GM19324 (cell line): ENCODE data around the gene UCHL5.
"Not testable (repeated sequence)": the region's sequence is repeated elsewhere in the genome, so short reads cannot be mapped to it uniquely, and the experiment has no call there.

Experiments used
- ATAC-seq: cut with Tn5 transposase; IDR thresholded peaks from one replicate; pipeline ENCODE4 v1.9.1; 2021; ENCODE audit warnings: mild to moderate bottlenecking, moderate library complexity; ENCODE audit not compliant: unreplicated experiment, low FRiP score

UCHL5 gene

DNA sequence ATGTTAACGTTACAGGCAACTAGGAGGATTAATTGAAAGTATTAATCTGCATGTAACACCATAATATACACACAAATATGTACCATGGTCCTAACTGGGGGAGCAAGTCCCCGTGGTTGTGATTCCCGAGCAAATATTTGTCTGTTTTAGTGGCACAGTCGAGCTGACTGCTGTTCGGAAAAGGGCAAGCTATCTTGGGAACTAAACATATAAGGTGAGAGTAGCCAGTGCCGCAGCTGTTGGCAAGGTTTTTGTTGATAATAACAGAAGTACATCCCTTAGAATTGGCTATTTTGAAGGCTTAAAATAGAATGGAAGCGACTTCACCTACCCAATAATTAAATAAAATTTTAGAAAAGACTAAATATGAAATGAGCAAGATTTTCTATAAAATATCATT is 45.5 kb downstream of the UCHL5 start:
- ATAC-seq, result no peak

DNA sequence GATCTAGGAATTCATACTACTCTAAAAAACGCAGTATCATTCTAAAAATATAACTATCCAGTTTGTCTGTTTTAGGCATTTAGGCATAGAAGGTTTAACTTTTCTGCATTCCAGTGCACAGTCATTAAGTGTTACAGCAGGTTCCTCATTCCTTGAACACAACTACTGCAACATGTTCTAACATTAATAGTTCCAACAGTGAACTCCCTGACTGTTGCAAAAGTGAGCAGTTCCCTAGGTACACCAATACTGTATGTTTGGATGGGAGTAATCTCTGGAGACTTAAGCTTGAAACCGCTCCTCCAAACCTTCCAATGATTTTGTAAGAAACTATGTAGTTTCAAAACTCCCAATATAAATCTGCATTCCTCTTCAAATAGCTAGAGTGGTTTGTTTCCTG is 46.2 kb downstream of the UCHL5 start:
- ATAC-seq, result no peak

DNA sequence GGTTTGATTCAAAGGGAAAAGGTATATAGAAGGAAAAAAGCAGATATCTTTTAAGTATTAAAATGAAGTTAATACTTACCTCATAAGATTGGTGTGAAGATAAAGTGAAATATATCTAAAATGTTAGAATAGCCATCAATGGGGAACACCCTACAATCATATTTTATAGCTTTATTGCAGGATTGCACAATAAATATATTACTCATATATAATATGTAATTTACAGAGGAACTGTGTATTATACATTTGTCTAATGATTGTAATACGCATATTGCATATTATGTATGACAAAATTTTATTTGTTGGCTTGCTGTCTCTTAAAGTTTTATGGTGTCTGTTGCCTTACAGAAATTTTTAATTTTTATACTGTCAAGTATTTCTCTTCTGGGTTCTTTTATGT is 47.8 kb downstream of the UCHL5 start:
- no peak for ATAC-seq

DNA sequence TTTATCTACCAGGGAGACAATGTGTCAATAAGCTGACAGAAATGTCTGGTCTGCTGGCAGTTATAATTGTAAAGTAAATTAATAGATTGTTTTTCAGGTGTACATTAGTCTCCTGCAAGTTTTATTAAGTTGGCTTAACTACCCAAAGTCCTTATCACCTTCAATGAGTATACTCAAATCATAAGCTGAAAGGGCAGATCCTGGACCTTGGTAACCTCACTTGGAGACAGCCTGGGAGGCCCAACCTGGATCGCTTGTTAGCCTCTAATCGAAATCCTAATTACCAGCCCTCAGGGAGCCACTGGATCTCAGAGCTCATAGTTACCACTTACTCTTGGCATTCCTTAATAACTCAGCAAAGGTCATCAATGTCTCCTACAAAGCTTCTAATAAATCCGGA is 49.7 kb downstream of the UCHL5 start:
- no peak for ATAC-seq

DNA sequence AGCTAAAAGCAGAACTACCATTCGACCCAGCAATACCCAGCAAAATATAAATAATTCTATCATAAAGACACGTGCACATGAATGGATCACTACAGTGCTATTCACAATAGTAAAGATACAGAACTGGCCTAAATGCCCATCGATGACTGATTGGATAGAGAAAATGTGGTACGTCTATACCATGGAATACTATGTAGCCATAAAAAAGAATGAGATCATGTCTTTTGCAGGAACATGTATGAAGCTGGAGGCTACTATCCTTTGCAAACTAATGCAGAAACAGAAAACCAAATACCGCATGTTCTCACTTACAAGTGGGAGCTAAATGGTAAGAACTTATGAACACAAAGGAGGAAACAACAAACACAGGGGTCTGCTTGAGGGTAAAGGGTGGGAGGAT is 53.4 kb downstream of the UCHL5 start:
- ATAC-seq, result no peak

- no peak for ATAC-seq
Observed at GRCh38 chr1:192998536-192998935, 60.6 kb downstream of the UCHL5 start.

- no peak for ATAC-seq
Observed at GRCh38 chr1:192994141-192994540, 65.0 kb downstream of the UCHL5 start.

- no peak for ATAC-seq
Observed at GRCh38 chr1:192993426-192994085, 65.6 kb downstream of the UCHL5 start.

DNA sequence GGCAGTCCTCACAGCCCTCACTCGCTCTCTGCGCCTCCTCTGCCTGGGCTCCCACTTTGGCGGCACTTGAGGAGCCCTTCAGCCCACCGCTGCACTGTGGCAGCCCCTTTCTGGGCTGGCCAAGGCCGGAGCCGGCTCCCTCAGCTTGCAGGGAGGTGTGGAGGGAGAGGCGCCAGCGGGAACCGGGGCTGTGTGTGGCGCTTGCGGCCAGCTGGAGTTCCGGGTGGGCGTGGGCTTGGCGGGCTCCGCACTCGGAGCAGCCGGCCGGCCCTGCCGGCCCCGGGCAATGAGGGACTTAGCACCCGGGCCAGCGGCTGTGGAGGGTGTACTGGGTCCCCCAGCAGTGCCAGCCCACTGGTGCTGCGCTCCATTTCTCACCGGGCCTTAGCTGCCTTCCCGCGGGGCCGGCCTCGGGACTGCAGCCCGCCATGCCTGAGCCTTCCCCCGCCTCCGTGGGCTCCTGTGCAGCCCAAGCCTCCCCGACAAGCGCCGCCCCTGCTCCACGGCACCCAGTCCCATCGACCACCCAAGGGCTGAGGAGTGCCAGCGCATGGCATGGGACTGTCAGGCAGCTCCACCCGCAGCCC is 72.3 kb downstream of the UCHL5 start:
- not testable (repeated sequence) for ATAC-seq

GRCh38 chr1:192986110-192986747 is 72.9 kb downstream of the UCHL5 start:
- no peak for ATAC-seq

DNA sequence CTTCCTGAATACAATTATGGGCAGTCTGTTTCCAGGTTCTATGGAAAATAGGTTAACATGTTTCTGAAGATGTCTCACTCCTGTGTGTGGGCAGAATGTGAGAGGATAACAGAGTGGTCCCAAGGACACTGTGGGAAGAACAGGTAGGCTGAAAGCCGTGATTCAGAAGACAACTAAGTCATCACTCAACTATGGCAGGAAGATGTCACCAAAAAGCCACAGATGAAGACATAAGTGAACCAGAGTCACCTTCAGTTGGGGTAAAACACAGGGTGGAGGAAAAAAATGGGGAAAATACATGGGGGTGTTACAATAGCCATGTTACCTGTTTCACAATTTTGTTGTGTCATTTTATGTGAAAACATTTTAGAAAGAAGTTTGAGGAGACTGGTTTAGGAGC is 75.1 kb downstream of the UCHL5 start:
- ATAC-seq, result peak; percentile 18

GRCh38 chr1:192983349-192983980 is 75.7 kb downstream of the UCHL5 start:
- peak; percentile 88 for ATAC-seq

DNA sequence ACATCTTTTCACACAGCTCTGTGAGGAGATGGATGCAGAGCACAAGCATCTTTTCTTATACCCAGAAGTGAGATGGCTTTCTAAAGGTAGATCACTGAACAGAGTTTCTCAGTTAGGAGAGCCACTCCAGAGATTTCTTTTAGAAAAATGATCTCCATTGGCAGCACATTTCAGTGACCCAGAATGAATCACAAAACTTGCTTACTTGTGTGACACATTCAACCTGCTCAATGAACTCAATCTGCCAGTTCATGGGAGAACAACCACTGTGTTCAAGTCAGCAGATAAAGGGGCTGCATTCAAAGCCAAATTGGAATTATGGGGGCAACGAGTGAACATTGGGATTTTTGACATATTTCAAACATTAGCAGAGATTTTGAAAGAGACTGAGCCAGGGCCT is 78.3 kb downstream of the UCHL5 start:
- ATAC-seq, result no peak

GRCh38 chr1:192980334-192980733 is 78.8 kb downstream of the UCHL5 start:
- not testable (repeated sequence) for ATAC-seq

DNA sequence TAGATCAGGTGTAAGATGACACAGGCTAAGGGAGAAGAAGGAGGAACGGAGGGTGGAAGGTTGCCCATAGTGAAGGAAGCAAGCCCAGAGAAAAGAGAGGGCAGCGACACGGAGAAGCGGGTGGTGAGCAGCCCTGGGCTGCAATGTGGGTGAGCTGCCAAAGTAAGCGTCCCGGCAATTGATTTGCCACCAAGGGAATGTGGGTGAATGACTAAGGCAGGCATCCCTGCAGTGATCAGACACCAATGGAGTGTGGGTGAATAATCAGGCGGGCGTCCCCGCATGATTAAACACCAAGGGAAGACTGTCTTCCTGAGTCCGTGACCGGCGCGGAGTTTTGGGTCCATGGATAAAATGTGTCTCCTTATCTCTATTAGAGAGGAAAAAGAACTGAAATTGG is 79.6 kb downstream of the UCHL5 start:
- ATAC-seq, result no peak

GRCh38 chr1:192978195-192978710 is 80.9 kb downstream of the UCHL5 start:
- no peak for ATAC-seq

GRCh38 chr1:192977089-192977706 is 82.0 kb downstream of the UCHL5 start:
- no peak for ATAC-seq

- ATAC-seq, result no peak
Observed at GRCh38 chr1:192976576-192976975, 82.6 kb downstream of the UCHL5 start.

DNA sequence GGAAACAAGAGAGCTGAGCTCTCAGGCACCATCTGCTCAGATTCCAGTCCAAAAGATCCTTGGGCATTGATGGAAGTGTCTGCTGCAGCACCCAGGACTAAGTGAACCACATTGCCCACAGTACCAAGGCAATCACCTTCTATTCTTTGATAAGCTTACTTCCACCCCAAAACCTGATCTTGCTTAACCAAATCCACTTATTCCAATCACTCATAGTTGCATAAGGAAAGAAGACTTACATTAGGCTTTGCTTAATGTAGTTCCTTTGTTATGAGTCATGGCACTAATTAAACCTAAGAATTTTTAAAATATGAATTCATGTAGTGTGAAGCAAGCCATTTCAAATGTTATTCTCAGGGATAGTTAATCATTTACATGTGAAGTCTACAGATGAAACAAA is 84.5 kb downstream of the UCHL5 start:
- ATAC-seq, result no peak

DNA sequence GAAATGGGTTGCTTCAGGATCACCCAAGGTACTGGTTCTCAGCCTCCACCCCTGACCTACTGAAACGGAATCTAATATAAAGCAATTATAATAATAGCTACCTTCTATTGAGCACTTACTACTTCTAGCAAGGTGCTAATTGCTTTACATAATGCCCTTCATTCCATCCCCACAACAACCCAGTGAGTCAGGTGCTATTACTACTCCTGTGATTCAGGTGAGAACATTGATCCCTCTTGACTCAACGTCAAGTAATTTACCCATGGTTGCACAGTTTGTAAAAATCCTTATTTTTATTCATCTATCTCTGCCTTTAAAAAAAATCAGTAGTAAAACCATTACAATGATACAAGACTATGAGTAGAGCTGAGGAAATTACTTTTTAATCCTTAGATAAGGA is 85.2 kb downstream of the UCHL5 start:
- ATAC-seq, result no peak

- no peak for ATAC-seq
Observed at GRCh38 chr1:192973202-192973601, 86.0 kb downstream of the UCHL5 start.
